Raji (cell line): ENCODE results near the gene HS3ST5.

Source experiments
- POLR2A ChIP-seq: IDR thresholded peaks from 2 replicates; pipeline ENCODE4 v1.6.1; 2011; ENCODE audit warnings: low read depth, low read length, control low read depth; ENCODE audit not compliant: insufficient read depth

The HS3ST5 gene

GRCh38 chr6:114153448-114153847, 189.4 kb downstream of the HS3ST5 start:
- TF ChIP-seq POLR2A, result no peak

GRCh38 chr6:114151064-114151690, 191.6 kb downstream of the HS3ST5 start:
- no peak for TF ChIP-seq POLR2A

- TF ChIP-seq POLR2A, result no peak
Measured at GRCh38 chr6:114144887-114145851, 197.7 kb downstream of the HS3ST5 start.

- no peak for TF ChIP-seq POLR2A
Measured at GRCh38 chr6:114142258-114142657, 200.6 kb downstream of the HS3ST5 start.

GRCh38 chr6:114140416-114140815, 202.4 kb downstream of the HS3ST5 start:
- TF ChIP-seq POLR2A, result no peak

GRCh38 chr6:114138577-114139248, 204.1 kb downstream of the HS3ST5 start:
- no peak for TF ChIP-seq POLR2A

GRCh38 chr6:114135363-114135971, 207.4 kb downstream of the HS3ST5 start:
- TF ChIP-seq POLR2A, result no peak

GRCh38 chr6:114133816-114134215, 209.0 kb downstream of the HS3ST5 start:
- no peak for TF ChIP-seq POLR2A

GRCh38 chr6:114131945-114132344, 210.9 kb downstream of the HS3ST5 start:
- no peak for TF ChIP-seq POLR2A

GRCh38 chr6:114125576-114125975, 217.2 kb downstream of the HS3ST5 start:
- TF ChIP-seq POLR2A, result no peak

- no peak for TF ChIP-seq POLR2A
Measured at GRCh38 chr6:114121913-114122662, 220.7 kb downstream of the HS3ST5 start.

- no peak for TF ChIP-seq POLR2A
Measured at GRCh38 chr6:114119056-114119455, 223.8 kb downstream of the HS3ST5 start.

GRCh38 chr6:114115652-114116051, 227.2 kb downstream of the HS3ST5 start:
- no peak for TF ChIP-seq POLR2A
